Fibroblast of mammary gland (primary cell): Measurements from ENCODE around the gene ZFPL1.

Experiments used
- DNase-seq: peaks from one replicate; pipeline ENCODE4 v3.0.0-alpha.2; 2010; ENCODE audit warnings: low read depth
- H3K4me3 ChIP-seq: 2 replicates; pipeline ENCODE4 v1.5.1; 2011; ENCODE audit warnings: low read depth, mild to moderate bottlenecking, low read length, moderate library complexity; ENCODE audit not compliant: control insufficient read depth
- CTCF ChIP-seq: conservative IDR thresholded peaks from 2 replicates; pipeline ENCODE4 v1.5.1; 2011; ENCODE audit warnings: low read depth, low read length, inconsistent platforms; ENCODE audit not compliant: control insufficient read depth, insufficient read depth

ZFPL1 gene

GRCh38 chr11:65111744-65112545, 27.9 kb downstream of the ZFPL1 start, which contains the start of gene TM7SF2:
TM7SF2 (plus strand) TSS chr11:65111872; CDS start chr11:65112016, 144 bp downstream.
- no peak for TF ChIP-seq CTCF
- H3K4me3 ChIP-seq = peak within 1 kb of the TSS; percentile 49
- DNase-seq = peak; percentile 81

- DNase-seq = no peak
- TF ChIP-seq CTCF = no peak
Observed at GRCh38 chr11:65112546-65113360, 28.7 kb downstream of the ZFPL1 start.

GRCh38 chr11:65113361-65113756, 29.3 kb downstream of the ZFPL1 start:
- no peak overlapping the region for H3K4me3 ChIP-seq
- no peak for TF ChIP-seq CTCF
- no peak for DNase-seq

More at GRCh38 chr11:65112546-65113360, 28.7 kb downstream of the ZFPL1 start:
- H3K4me3 ChIP-seq = peak overlapping the region; percentile 37

- no peak overlapping the region for H3K4me3 ChIP-seq
- DNase-seq = no peak
- TF ChIP-seq CTCF = no peak
Observed at GRCh38 chr11:65113839-65114238, 29.8 kb downstream of the ZFPL1 start.

- no peak for TF ChIP-seq CTCF
- H3K4me3 ChIP-seq = no peak overlapping the region
- DNase-seq = no peak
Observed at GRCh38 chr11:65114538-65115171, 30.6 kb downstream of the ZFPL1 start.

- no peak for TF ChIP-seq CTCF
- H3K4me3 ChIP-seq = no peak overlapping the region
- DNase-seq = no peak
Observed at GRCh38 chr11:65115361-65116082, 31.5 kb downstream of the ZFPL1 start.
